Stimulated activated CD8-positive, alpha-beta memory T cell treated with anti-CD3 and anti-CD28 coated beads, Interleukin-15, amount 100 ng/mL, for 1 hour (primary cell): ENCODE results near the gene CHID1.

Experiments used
- DNase-seq: peaks from one replicate; pipeline ENCODE4 v3.0.0-alpha.2; 2020; ENCODE audit warnings: low read depth

The CHID1 gene

DNA sequence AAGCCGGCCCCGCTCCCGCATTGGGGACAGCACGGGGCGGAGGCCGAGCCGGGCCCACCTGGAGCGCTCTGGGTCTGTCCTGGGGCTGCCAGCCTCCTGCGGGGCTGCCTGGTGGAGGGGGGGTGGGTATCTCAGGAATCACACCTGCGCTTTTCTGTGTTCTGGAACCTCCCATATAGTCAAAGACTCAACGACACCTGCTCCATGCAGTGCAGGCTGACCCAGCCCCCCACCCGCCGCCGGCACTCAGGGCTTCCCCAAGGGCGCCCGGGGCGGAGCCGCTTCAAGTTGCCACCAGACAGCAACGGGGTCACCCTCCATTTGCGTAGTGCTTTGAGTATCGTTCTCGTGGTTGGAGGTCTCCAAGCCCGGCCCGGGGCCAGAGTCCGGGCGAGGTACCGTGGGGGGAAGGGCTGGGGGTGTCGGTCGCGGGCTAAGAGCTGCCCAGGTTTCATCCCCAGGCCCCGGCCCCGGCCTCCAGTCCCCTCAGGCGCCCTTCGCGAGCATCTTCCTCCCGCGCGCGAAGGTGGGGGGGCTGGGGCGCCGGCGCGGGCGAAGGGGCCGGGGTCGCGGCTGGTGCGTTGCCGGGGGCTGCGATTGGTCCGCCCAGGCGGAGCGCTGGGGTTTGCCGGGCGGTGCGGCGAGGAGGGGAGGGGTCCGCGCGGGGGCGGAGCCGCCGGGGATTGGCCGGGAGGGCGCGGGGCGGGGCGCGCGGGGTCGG lies 61.3 kb downstream of the CHID1 start:
- no peak for DNase-seq

DNA sequence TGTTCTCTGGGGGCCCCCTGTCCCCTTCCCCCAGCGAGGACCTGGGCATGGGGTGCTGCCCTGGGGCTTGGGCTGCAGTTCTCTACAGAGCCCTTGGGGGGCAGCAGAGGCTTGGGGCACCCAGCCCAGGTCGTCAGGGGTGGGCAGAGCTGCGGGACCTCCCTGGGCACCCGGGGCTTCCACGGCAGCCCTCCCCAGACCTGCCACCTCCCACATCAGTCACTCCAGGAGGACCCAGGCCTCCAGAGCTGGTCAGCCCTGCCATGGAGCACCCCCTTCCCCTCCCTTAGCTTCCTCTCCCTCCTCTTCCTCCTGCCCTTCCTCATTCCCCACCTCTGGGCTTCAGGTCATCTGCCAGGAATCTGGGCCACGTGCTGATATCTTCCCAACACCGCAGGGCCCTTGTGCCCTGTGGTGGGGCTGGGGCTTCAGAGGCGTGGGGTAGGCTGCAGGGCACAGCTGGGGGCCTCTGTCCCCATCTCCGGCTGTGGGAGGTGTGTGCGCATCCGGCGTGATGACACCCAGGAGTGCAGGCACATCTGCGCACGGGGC lies 62.2 kb downstream of the CHID1 start:
- no peak for DNase-seq

DNA sequence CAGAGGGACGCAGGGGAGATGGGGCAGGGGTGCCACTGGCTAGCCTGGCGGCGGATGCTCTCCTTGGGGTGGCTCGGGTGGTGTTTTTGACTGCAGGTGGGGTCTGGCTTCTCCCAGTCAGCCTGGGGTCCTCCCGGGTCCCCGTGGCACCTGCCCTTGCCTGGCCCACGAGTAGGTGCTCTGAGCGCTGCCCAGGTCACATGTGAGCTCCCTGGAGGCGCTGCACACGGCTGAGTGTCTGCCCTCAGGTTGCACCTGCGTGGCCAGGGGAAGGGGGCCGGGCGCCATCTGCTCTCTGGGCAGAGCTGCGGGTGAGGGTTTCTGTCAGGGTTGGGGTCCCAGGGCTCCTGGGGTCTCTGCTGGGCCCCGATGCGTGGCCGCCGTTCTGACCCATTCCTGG lies 62.7 kb downstream of the CHID1 start:
- no peak for DNase-seq

DNA sequence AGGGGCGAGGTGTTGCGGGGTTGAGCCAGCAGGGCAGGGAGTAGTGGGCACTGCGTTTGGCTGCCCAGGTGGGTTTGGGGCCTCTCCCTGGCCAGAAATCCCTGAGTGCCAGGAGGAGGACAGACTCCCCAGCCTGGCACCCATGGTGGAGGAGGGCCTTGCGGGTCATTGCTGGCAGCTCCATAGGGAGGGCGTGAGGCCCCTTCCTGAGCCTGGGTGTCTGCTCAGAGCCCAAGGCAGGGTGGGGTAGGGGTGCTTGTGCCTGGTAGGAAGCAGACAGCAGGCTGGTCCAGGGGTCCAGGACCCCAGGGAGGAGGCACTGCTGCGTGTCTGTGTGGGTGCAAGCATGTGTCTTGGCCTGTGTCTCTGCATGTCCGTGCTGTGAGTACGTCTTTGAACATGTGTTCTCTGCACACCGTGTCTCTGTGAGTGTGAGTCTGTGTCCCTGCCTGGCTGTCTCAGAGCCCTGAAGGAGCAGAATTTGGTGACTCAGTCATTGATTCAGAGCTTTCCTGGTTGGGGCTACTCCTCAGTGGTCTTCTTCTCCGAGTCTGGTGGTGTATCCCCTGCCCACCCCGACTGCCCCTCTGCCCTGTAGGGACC lies 64.0 kb downstream of the CHID1 start:
- DNase-seq, result no peak

GRCh38 chr11:845872-846495 lies 64.6 kb downstream of the CHID1 start:
- no peak for DNase-seq

- no peak for DNase-seq
These were observed 65.6 kb downstream of the CHID1 start for GRCh38 chr11:844693-845644.

GRCh38 chr11:843818-844692 lies 66.6 kb downstream of the CHID1 start:
- DNase-seq, result no peak

DNA sequence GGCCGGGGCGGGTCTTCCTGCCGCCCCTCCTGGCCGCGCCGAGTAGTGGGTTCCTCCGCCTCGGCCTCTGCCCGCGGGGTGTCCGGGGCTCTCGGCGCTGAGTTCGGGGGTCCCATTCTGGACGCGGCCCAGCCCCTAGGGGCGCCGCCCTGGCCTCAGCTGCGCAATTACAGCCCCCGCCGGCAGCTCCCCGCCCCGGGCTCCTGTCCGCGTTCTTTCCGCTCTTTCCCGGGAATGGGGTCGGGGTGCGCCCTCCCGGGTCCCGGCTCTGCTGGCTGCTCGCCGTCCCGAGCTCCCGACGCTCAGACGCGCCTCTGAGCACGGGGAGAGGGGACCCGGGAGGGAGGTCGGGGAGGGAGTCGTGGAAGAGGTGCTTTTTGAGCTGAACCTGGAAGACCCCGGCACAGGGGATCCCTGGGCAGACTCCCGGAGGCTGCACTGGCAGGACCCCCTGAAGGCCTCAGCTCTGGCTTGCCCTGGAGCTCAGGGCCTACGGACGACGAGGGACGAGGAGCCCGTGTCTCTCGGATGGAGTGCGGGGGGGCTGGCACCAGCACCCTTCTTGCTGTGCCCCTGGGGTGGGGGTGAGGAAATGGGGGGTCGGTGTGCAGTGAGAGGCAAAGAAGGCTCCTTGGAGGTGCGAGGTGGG lies 67.4 kb downstream of the CHID1 start:
- no peak for DNase-seq

- DNase-seq, result peak; percentile 76
These were observed 68.1 kb downstream of the CHID1 start, which contains the start of the genes POLR2L and TSPAN4 for GRCh38 chr11:842370-843002. Gene POLR2L (minus strand): TSS chr11:842529. CDS start chr11:842508, 21 bp downstream. Gene TSPAN4 (plus strand): TSS chr11:842852. CDS start chr11:850305, 7,453 bp downstream.

DNA sequence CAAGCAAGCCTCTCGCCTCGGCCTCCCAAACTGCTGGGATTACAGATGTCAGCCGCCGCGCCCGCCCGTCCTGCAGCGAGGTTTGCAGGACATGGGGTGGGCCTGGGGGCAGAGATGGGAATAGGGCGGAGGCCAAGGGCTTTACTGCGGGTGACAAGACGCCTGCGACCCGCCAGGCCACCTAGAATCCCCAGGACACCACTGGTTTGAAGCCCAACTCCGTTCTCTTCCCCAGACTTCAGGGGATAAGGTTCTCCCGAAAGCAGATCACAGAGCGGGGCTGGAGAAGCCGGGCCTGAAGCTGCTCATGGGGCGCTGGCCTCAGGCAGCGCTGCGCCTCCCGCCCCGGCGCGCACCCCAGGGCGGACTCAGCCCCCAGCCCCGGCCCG lies 68.6 kb downstream of the CHID1 start:
- DNase-seq, result no peak

DNA sequence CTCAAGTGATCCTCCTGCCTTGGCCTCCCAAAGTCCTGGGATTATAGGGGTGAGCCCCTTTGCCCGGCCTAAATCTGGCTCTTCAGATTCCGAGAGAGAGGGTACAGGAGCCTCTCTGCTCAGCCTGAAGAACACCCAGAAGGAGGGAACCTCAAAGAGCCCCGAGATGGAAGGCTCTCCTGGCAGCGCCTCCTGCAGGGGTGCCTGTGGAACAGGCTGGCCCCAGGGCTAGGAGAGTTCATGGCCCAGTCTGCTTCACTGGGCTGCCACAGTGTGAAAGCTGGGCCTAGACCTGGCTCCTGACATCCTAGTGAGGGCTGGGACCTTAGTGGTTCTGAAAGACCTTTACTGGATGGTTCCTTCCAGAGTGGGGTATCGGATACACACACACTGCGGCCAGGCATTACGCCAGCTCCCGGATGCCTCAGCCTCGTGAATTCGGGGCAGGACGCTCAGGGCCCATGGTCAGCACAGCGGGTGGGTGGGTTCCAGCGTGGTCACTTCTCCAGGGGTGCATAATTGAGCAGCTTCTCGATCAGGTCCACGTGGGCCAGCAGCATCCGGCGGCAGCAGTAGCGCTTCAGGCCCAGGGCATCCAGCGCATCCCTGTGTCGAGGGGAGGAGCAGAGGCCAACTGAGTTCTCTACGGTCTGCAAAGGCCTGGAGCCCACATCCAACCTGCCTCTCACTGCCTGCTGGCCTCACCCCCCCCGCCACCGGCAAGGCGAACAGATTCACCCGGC lies 70.6 kb downstream of the CHID1 start:
- no peak for DNase-seq

DNA sequence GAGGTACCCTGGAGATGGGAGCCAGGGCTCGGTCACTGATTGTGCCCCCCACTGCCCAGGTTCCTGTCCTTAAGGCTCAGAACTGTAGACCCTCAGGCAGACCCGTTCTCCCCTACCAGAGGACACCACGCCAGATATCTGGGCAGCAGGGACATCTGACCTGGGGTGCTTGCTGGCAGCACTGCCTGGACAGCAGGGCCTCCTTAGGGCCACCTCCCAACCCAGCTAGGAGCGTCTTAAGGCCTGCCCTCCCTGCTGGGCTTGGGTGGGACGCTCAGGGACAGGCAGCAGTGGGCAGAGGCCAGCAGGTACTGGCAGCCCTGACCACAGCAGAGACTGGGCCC lies 71.4 kb downstream of the CHID1 start:
- DNase-seq, result no peak

DNA sequence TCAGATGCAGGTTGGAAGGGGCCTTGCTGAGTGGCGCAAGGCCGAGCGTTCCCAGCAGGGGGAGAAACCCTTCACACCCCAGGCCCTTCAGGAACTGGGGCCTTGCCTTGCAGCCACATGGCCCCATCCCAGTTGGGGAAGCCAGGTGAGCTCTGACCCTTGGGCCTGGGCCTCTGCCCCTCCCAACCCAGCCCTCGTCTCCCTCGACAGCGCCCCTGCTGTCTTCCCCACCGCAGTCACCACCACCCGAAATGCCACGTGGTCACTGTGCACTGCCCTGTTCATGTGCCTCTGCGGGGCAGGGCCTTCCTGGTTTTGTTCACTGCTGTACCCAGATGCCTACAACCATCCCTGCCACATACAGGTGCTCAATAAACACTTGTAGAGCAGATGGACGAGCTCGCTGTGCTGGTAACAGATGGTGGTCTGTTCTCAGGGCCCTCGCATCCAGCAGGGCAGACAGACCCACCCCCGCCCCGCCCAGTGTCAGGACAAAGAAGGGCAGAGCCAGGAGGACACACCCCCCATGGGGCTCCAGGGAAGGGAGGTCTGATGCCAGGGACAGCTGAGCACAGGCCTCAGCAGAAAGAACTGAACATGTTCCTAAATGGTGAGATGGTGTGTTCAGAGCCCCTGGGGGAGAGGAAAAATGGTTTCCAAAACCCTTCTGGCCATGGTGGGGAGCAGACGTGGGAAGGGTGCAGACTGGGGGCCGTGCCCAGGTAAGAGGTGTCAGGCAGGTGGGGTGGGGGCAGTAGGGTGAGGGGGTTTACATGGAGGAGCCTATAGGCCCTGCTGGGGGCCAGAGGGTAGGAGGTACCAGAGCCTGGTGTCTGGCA lies 72.0 kb downstream of the CHID1 start:
- no peak for DNase-seq

DNA sequence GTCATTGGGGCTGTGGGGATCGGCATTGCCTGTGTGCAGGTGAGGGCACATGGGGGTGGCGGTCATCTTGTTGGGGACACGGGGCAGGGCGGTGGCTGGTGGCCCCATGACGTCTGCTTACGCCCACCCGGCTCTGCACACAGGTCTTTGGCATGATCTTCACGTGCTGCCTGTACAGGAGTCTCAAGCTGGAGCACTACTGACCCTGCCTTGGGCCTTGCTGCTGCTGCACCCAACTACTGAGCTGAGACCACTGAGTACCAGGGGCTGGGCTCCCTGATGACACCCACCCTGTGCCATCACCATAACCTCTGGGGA lies 72.7 kb downstream of the CHID1 start:
- no peak for DNase-seq

DNA sequence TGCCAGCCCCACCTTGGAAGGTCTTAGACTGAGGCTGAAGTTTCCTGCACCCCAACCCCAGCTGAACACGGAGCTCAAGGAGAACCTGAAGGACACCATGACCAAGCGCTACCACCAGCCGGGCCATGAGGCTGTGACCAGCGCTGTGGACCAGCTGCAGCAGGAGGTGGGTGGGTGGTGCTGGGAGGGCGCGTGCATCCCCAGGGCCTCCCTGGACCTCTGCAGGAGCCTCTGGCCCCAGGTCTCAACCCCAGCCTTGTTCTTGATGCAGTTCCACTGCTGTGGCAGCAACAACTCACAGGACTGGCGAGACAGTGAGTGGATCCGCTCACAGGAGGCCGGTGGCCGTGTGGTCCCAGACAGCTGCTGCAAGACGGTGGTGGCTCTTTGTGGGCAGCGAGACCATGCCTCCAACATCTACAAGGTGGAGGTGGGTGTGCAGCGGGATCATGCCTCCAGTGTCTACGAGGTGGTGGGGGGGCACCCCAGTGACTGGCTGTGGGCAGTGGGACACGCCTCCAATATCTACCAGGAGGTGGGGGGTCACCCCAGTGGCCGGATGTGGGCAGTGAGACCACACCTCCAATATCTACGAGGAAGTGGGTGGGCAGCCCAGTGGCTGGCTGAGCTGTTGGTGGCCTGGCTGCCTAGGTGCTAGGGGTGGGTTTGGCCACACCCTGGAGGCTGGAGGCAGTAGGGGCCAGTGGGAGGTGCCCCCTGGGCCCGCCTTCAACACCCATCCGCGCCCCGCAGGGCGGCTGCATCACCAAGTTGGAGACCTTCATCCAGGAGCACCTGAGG lies 73.2 kb downstream of the CHID1 start:
- DNase-seq, result no peak

DNA sequence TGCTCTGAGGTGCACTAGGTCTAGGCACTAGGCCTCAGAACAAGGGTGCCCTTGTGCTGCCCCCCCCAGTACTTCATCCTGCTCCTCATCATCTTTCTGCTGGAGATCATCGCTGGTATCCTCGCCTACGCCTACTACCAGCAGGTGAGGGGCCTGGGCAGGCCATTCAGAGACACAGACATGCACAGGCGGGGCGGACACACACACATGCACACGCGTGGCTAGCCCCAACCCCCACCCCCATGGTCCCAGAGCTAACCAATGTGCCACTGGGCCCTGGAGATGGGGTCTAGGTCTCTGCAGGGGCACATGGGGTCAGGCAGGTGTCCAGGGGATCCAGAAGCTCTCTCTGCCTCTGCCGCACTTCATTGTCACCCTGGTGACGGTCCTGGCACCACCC lies 73.9 kb downstream of the CHID1 start:
- DNase-seq, result no peak

- DNase-seq, result no peak
These were observed 74.3 kb downstream of the CHID1 start for GRCh38 chr11:836274-836673.
